HuH-7 (cell line): ENCODE results near the gene LCE1B.

Experiments used
- DNase-seq: peaks from one replicate; pipeline ENCODE4 v3.0.0; 2011; ENCODE audit warnings: low spot score

Gene LCE1B

GRCh38 chr1:152811671-152812070, at the start of gene LCE1B:
LCE1B (plus strand) TSS chr1:152811971; CDS start chr1:152812447, 476 bp downstream.
- no peak for DNase-seq

GRCh38 chr1:152768847-152769533, 42.8 kb upstream of the LCE1B start:
- no peak for DNase-seq

GRCh38 chr1:152770411-152770810, 41.4 kb upstream of the LCE1B start:
- no peak for DNase-seq

- DNase-seq: no peak
Measured at GRCh38 chr1:152774875-152775274, 36.9 kb upstream of the LCE1B start, which contains the start of gene LCE1F. LCE1F (plus strand) TSS chr1:152775140; CDS start chr1:152776372, 1,232 bp downstream.

- no peak for DNase-seq
Measured at GRCh38 chr1:152776361-152776760, 35.4 kb upstream of the LCE1B start.

- peak; percentile 44 for DNase-seq
Measured at GRCh38 chr1:152777510-152778137, 34.1 kb upstream of the LCE1B start.

- DNase-seq: no peak
Measured at GRCh38 chr1:152783095-152783494, 28.7 kb upstream of the LCE1B start.

- no peak for DNase-seq
Measured at GRCh38 chr1:152786077-152786476, 25.7 kb upstream of the LCE1B start, which contains the start of gene LCE1E. LCE1E (plus strand) TSS chr1:152786257; CDS start chr1:152787300, 1,043 bp downstream.

GRCh38 chr1:152795686-152796085, 16.1 kb upstream of the LCE1B start:
- no peak for DNase-seq

- DNase-seq: no peak
Measured at GRCh38 chr1:152796421-152796820, 15.3 kb upstream of the LCE1B start, which contains the start of gene LCE1D. LCE1D (plus strand) TSS chr1:152796721; CDS start chr1:152797795, 1,074 bp downstream.

- no peak for DNase-seq
Measured at GRCh38 chr1:152801333-152801732, 10.4 kb upstream of the LCE1B start.

GRCh38 chr1:152806576-152806975, 5.2 kb upstream of the LCE1B start, which contains the start of gene LCE1C:
LCE1C (minus strand) TSS chr1:152806651; CDS start chr1:152805478, 1,173 bp downstream.
- DNase-seq: no peak

- no peak for DNase-seq
Measured at GRCh38 chr1:152811050-152811449, 721 bp upstream of the LCE1B start.

GRCh38 chr1:152817309-152817708, 5.5 kb downstream of the LCE1B start:
- no peak for DNase-seq

- no peak for DNase-seq
Measured at GRCh38 chr1:152823294-152823693, 11.5 kb downstream of the LCE1B start.

- DNase-seq: no peak
Measured at GRCh38 chr1:152824964-152825363, 13.2 kb downstream of the LCE1B start.

GRCh38 chr1:152827173-152827572, 15.4 kb downstream of the LCE1B start, which contains the start of gene LCE1A:
LCE1A (plus strand) TSS chr1:152827473; CDS start chr1:152827473, 0 bp downstream.
- no peak for DNase-seq

GRCh38 chr1:152836870-152837269, 25.1 kb downstream of the LCE1B start:
- no peak for DNase-seq

- no peak for DNase-seq
Measured at GRCh38 chr1:152842556-152842955, 30.8 kb downstream of the LCE1B start, which contains the start of gene LCE6A. LCE6A (plus strand) TSS chr1:152842856; CDS start chr1:152843521, 665 bp downstream.

- DNase-seq: no peak
Measured at GRCh38 chr1:152855661-152856060, 43.9 kb downstream of the LCE1B start.

- no peak for DNase-seq
Measured at GRCh38 chr1:152858062-152858461, 46.3 kb downstream of the LCE1B start.

GRCh38 chr1:152859696-152860095, 47.9 kb downstream of the LCE1B start, which contains the start of gene LCE7A:
LCE7A (plus strand) TSS chr1:152859996; CDS start chr1:152860698, 702 bp downstream.
- DNase-seq: no peak

- no peak for DNase-seq
Measured at GRCh38 chr1:152860129-152860528, 48.4 kb downstream of the LCE1B start.
